Measurements from ENCODE around the gene CARS1. TPM values are rescaled to one million over a fixed set of nuclear protein-coding genes. Genes with fewer than 3 reads are reported as not detected.

Gene CARS1
- total RNA-seq, 1 experiment from 2014 or later: 67.6 TPM

- Mint-ChIP-seq H3K9me3 (ENCODE audit: low read depth, unreplicated experiment) (no peaks in the 10 kb centered on the region), H3K4me1 (ENCODE audit: low read depth, unreplicated experiment) (peaks cover 23% of the 10 kb centered on the region), H3K27me3 (ENCODE audit: unreplicated experiment) (peaks cover 20% of the 10 kb centered on the region), H3K4me3 (ENCODE audit: low read depth, unreplicated experiment) (no peak overlapping the region), H3K27ac (ENCODE audit: unreplicated experiment) (no peak overlapping the region), H3K36me3 (ENCODE audit: insufficient read depth, unreplicated experiment) (peaks cover 5% of the 10 kb centered on the region)
- TF ChIP-seq CTCF (IDR thresholded peaks at IDR 0.05; ENCODE audit: unreplicated experiment): no peak
- CTCF ChIA-PET: no interaction called here
- no TSS peak for BruUV-seq (replicated peaks)
- intact Hi-C loops (cut with micrococcal nuclease; ENCODE audit: unreplicated experiment): no loop called here
- no peak for DNase-seq
Observed at GRCh38 chr11:3093281-3094191, 36.3 kb upstream of the CARS1 start.

- no peak for TF ChIP-seq CTCF (IDR thresholded peaks at IDR 0.05; ENCODE audit: unreplicated experiment)
- peaks cover 30% of the 10 kb centered on the region for H3K4me1 Mint-ChIP-seq (ENCODE audit: low read depth, unreplicated experiment)
- H3K27me3 Mint-ChIP-seq (ENCODE audit: unreplicated experiment): peaks cover 20% of the 10 kb centered on the region
- no peak overlapping the region for H3K27ac Mint-ChIP-seq (ENCODE audit: unreplicated experiment)
- intact Hi-C loops (cut with micrococcal nuclease; ENCODE audit: unreplicated experiment): no loop called here
- no peak overlapping the region for H3K4me3 Mint-ChIP-seq (ENCODE audit: low read depth, unreplicated experiment)
- peaks cover 8% of the 10 kb centered on the region for H3K36me3 Mint-ChIP-seq (ENCODE audit: insufficient read depth, unreplicated experiment)
- CTCF ChIA-PET: no interaction called here
- H3K9me3 Mint-ChIP-seq (ENCODE audit: low read depth, unreplicated experiment): no peaks in the 10 kb centered on the region
- no TSS peak for BruUV-seq (replicated peaks)
- DNase-seq: no peak
Observed at GRCh38 chr11:3092603-3093141, 35.4 kb upstream of the CARS1 start.

DNA sequence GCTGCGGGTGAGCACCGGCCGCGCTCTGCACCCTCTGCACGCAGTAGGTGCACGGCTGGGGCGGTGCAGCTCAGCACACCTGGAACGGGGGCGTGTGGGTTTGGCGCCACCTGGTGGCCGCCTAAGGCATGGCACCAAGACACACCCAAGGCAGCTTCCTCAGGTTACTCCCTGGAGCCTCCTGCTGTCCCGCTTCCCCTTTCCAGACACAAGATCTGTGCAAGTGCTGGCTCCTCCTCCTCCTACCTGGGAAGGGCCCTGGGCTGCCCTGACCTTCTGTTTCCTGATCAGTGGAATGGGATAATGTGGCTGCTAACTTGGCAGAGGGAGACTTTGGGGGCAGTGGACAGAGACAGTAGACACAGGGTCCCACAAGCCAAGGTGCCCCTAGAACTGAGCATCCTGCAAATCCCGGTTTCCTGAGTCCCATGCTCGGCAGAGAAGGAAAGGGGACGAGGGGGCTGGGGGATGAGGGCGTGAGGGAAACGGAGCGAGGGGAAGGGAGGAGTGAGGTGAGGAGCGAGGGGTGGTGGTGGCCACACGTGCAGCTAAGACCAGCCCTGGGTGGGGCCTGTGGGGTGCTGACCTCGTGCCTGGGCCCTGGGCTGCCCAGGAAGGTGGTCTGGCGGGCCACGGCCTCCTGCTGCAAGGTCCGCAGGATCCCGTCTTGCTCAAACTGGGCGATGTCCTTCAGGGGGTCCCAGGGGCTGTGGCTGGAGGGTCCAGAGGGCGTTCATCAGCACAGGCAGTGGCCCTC, 34.8 kb upstream of the CARS1 start:
- H3K4me1 Mint-ChIP-seq (ENCODE audit: low read depth, unreplicated experiment): peaks cover 30% of the 10 kb centered on the region
- TF ChIP-seq CTCF (IDR thresholded peaks at IDR 0.05; ENCODE audit: unreplicated experiment): peak; percentile 97
- H3K36me3 Mint-ChIP-seq (ENCODE audit: insufficient read depth, unreplicated experiment): peaks cover 4% of the 10 kb centered on the region
- H3K27ac Mint-ChIP-seq (ENCODE audit: unreplicated experiment): no peak overlapping the region
- H3K9me3 Mint-ChIP-seq (ENCODE audit: low read depth, unreplicated experiment): no peaks in the 10 kb centered on the region
- intact Hi-C loops (cut with micrococcal nuclease; ENCODE audit: unreplicated experiment): loop anchor here (2.0 kb wide), 1 partner anchor 55 kb away; no protein-coding TSS in a partner anchor
- CTCF ChIA-PET: interaction anchor here (1.0 to 2.3 kb wide), 13 partner anchors 14 to 559 kb away, joined by 3 to 16 read pairs (median 5); partner anchors contain the start of gene CARS1
- H3K4me3 Mint-ChIP-seq (ENCODE audit: low read depth, unreplicated experiment): no peak overlapping the region
- no TSS peak for BruUV-seq (replicated peaks)
- DNase-seq: peak; percentile 87
- peaks cover 15% of the 10 kb centered on the region for H3K27me3 Mint-ChIP-seq (ENCODE audit: unreplicated experiment)

GRCh38 chr11:3091081-3091845, 34.0 kb upstream of the CARS1 start:
- BruUV-seq (replicated peaks): no TSS peak
- DNase-seq: no peak
- CTCF ChIA-PET: interaction anchor here (1.0 to 2.3 kb wide), 13 partner anchors 14 to 558 kb away, joined by 3 to 16 read pairs (median 5); partner anchors contain the start of gene CARS1
- Mint-ChIP-seq H3K9me3 (ENCODE audit: low read depth, unreplicated experiment) (no peaks in the 10 kb centered on the region), H3K36me3 (ENCODE audit: insufficient read depth, unreplicated experiment) (peaks cover 4% of the 10 kb centered on the region), H3K27me3 (ENCODE audit: unreplicated experiment) (peaks cover 7% of the 10 kb centered on the region), H3K27ac (ENCODE audit: unreplicated experiment) (no peak overlapping the region), H3K4me1 (ENCODE audit: low read depth, unreplicated experiment) (peaks cover 30% of the 10 kb centered on the region), H3K4me3 (ENCODE audit: low read depth, unreplicated experiment) (no peak overlapping the region)
- no peak for TF ChIP-seq CTCF (IDR thresholded peaks at IDR 0.05; ENCODE audit: unreplicated experiment)
- intact Hi-C loops (cut with micrococcal nuclease; ENCODE audit: unreplicated experiment): loop anchor here (2.0 kb wide), 1 partner anchor 54 kb away; no protein-coding TSS in a partner anchor
